Panc1 (cell line): ENCODE results near the gene SLC49A3.

Source experiments
- POLR2AphosphoS5 ChIP-seq: IDR thresholded peaks from 2 replicates; pipeline ENCODE4 v1.6.1; 2012; ENCODE audit warnings: mild to moderate bottlenecking, low read depth, low read length, moderate library complexity
- TF ChIP-seq, protein P1 (sequence below): fragments of 450-650 bp; IDR thresholded peaks from 2 replicates; pipeline ENCODE4 v1.5.1; 2017; ENCODE audit warnings: mild to moderate bottlenecking

- TF ChIP-seq, protein P1, sequence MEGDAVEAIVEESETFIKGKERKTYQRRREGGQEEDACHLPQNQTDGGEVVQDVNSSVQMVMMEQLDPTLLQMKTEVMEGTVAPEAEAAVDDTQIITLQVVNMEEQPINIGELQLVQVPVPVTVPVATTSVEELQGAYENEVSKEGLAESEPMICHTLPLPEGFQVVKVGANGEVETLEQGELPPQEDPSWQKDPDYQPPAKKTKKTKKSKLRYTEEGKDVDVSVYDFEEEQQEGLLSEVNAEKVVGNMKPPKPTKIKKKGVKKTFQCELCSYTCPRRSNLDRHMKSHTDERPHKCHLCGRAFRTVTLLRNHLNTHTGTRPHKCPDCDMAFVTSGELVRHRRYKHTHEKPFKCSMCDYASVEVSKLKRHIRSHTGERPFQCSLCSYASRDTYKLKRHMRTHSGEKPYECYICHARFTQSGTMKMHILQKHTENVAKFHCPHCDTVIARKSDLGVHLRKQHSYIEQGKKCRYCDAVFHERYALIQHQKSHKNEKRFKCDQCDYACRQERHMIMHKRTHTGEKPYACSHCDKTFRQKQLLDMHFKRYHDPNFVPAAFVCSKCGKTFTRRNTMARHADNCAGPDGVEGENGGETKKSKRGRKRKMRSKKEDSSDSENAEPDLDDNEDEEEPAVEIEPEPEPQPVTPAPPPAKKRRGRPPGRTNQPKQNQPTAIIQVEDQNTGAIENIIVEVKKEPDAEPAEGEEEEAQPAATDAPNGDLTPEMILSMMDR, result no peak
- no peak for TF ChIP-seq POLR2AphosphoS5
These were observed 39.1 kb downstream of the SLC49A3 start for GRCh38 chr4:649751-650310.
